ENCODE data around the gene DENND2A.
A peak's percentile ranks its signal among the peaks of the same experiment; 100 is the strongest.
"Not testable (repeated sequence)": the region's sequence is repeated elsewhere in the genome, so short reads cannot be mapped to it uniquely, and the experiment has no call there.

The DENND2A gene

GRCh38 chr7:140673774-140674155, 33.2 kb upstream of the DENND2A start:
- DNase-seq = no peak

GRCh38 chr7:140673063-140673773, 32.6 kb upstream of the DENND2A start:
- peak; percentile 81 for DNase-seq

DNA sequence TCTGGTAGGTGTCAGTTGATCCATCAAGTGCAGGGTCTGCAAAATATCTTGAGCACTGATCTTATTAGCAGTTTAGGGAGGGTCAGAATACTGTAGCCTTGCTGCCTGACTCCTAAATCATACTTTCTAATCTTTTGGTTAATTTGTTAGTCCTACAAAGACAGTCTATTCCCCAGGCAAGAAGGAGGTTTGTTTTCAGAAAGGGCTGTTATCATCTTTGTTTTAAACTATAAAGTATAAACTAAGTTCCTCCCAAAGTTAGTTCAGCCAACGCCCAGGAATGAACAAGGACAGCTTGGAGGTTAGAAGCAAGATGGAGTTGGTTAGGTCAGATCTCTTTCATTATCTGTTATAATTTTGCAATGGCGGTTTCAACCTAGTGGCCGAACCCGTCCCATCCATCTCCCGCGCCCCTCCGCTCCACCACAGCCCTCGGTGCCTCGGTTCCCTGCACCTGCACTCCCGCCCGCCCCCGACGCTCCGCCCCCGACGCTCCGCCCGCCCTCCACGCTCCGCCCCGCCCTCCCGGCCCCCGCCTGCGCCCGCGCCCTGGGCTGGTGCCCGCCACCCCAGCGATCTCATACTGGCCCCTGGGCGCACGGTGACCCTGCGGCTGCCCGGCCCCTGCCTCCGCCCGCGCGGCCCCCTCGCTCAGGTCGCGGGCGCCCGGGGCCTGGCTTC, 31.9 kb upstream of the DENND2A start, which contains the start of gene ADCK2:
Gene ADCK2, plus strand, starts transcription at position 564 of the 681 bp plus-strand sequence. CDS start 386 bp downstream, outside the sequence.
- DNase-seq = peak; percentile 80

DNA sequence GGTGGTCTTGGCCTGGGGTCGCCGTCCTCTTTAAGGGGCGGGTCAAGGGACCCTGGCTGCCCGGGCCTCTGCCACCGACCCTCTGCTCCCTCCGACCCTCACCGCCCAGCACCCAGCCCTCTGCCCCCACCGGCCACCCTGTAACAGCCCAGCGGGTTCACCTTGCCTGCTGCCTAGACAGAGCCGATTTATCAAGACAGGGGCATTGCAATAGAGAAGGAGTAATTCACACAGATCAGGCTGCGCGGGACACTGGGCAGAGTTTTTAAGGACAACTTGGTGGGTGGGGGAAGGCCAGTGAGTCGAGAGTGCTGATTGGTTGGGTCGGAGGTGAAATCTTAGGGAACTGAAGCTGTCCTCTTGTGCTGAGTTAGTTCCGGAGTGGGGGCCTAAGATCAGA, 31.4 kb upstream of the DENND2A start:
- DNase-seq = no peak

DNA sequence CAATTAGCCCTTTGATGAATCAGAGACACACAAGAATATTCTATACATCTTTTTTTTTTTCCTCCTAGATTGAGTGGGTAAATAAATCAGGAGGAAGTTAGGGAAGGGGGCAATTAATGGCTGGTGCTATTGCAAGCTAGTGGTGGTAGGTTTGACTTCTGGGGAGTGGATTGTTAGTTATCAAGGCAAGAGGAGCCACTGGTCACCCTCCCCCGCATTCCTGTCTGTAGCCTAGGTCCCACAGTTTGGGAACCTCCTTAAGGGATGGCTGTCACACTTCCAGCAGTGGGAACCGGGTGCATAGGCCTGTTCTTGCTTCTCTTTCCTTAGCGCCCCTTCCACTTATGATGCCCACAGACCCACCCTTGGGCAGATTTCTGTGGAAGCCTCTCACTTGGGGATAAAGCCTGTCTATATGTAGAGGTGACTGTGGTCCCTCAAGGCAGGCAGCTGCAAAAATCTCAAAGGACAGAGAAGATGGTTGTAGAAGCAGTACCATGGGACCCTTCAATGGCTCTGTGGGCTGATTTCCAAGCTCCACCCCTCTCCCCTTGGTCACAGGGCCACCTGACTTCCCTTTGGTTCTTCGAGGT, 29.8 kb upstream of the DENND2A start:
- no peak for DNase-seq

GRCh38 chr7:140669862-140670261, 29.2 kb upstream of the DENND2A start:
- not testable (repeated sequence) for DNase-seq

DNA sequence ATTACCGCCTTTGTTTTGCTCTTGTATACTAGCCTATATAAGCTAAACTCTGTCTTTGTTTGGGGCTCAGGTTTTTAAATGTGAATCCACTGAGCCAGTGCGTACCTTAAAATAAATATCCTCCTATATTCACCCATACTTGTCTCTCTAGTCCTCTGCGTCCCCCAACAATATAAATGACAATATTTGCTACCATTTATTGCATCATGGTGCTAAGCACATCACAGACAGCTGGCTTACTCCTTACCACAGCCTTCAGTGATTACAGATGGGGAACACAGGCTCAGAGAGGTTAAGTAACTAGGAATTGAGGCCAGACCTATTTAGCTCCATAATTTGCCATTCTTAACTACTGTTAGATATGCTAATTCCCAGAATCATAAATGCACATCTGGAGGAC, 28.7 kb upstream of the DENND2A start:
- no peak for DNase-seq

DNA sequence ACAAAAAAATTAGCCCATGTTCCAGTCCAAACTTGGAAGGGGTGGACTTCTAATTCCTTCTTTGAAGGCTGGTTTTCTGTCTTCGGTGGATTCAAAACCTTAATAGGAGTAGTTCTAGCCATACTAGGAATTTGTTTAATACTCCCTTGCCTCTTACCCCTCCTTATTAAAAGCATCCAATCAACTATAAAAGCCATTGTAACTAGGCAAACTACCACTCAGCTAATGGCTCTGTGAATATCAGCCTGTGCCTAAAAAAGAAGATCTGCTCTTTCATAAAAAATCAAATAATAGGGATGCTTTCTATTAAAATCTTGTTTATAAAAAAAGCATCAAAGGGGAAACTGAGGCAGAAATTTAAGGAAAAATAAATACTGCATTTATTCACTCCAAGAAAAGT, 28.0 kb upstream of the DENND2A start:
- DNase-seq = no peak

DNA sequence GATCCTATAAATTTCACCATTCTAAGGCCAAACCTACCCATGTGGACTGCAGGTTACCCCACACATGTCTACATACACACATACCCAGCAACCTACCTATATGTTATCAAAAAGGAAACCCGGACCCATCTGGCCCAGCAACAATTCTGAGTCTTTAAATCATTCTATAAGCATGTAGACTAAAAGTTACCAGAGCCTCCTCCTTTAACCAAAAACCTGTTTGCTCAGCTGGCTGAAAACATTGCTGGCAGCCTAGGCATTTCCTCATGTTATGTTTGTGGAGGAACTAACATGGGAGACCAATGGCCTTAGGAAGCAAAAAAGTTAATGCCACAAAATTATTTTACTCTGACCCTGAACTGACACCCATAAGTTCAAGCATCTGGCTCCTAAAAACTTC, 26.9 kb upstream of the DENND2A start:
- DNase-seq = no peak

- not testable (repeated sequence) for DNase-seq
These were observed 22.3 kb upstream of the DENND2A start for GRCh38 chr7:140662938-140663337.

- DNase-seq = no peak
These were observed 20.5 kb upstream of the DENND2A start for GRCh38 chr7:140661124-140661523.

GRCh38 chr7:140659856-140660255, 19.2 kb upstream of the DENND2A start:
- no peak for DNase-seq

GRCh38 chr7:140657891-140658290, 17.3 kb upstream of the DENND2A start:
- no peak for DNase-seq

GRCh38 chr7:140656548-140657515, 16.2 kb upstream of the DENND2A start:
- DNase-seq = no peak

GRCh38 chr7:140655511-140656408, 15.1 kb upstream of the DENND2A start:
- no peak for DNase-seq

- DNase-seq = no peak
These were observed 14.0 kb upstream of the DENND2A start for GRCh38 chr7:140654661-140655060.

GRCh38 chr7:140654109-140654387, 13.4 kb upstream of the DENND2A start:
- DNase-seq = no peak

DNA sequence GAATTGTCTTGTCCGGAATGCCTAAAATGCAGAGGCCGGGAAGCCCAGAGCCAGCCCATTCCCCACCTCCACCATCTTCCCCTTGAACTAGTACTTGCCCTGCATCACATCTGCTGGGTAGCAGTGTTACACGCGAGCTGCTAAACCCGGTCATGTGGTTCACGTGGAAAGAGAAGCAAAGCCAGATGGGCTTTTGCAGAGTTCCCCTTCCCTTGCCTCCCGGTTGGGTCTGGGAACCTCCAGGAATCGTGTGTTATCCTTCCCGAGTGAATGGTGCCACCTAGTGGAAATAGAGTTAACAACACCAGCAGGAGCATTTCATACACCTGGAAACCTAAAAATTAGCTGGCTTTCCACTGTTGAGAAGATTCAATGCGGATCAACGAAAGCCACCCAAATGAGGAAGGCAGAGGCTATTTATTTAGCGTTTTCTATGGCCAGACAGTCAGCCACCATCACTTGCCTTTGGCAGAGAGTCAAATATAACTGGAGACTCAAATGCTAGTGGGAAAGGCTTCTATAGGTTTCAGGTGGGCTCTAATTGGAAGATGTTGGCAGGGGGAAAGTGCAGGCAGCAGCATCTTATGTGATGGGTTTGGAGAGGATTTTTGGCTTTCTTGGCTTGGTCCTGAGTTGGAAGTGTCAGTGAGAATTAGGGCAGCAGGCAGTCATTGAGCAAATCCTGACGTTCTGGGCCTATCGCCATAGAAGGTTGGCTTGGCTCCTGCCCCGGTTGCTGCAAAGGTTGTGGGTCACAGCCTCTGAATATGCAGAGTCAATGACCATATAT, 12.9 kb upstream of the DENND2A start:
- DNase-seq = no peak

DNA sequence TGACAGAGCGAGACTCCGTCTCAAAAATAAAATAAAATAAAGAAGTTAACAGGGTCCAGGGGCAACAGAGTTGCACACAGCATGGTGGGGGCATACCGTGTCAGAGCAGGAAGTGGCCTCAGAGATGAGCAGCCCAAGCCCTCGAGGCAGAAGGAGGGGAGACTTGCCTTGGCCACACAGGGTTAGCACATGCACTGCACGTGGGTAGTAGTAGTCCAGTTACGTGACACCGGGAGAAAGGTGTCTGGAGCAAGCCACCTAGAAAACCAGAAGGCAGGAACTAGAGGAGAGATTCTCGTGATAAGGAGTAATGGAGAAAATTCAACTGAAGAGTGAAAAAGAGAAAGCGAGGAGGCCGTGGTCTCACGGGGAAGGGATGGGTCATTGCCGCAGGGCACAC, 9.8 kb upstream of the DENND2A start:
- no peak for DNase-seq

- no peak for DNase-seq
These were observed 9.1 kb upstream of the DENND2A start for GRCh38 chr7:140649556-140650205.
